SJCRH30 (cell line): ENCODE results near the gene CACNA1A. TPM values are rescaled to one million over a fixed set of nuclear protein-coding genes. Genes with fewer than 3 reads are reported as not detected.
A peak's percentile ranks its signal among the peaks of the same experiment; 100 is the strongest.

ENCODE experiments used
- DNase-seq, 2 experiments: peaks; one replicate each; pipeline ENCODE4 v3.0.0-alpha.2; 2015 to 2020
- H3K27ac ChIP-seq: fragments of 250-450 bp; sonication (Bioruptor Pico); 2 replicates; pipeline ENCODE4 v1.5.1; 2020; ENCODE audit warnings: mild to moderate bottlenecking, moderate library complexity
- H3K27me3 ChIP-seq: fragments of 250-450 bp; sonication (Bioruptor Pico); 2 replicates; pipeline ENCODE4 v1.5.1; 2020; ENCODE audit warnings: mild to moderate bottlenecking, moderate library complexity
- H3K36me3 ChIP-seq: fragments of 250-450 bp; sonication (Bioruptor Pico); 2 replicates; pipeline ENCODE4 v1.5.1; 2020; ENCODE audit warnings: mild to moderate bottlenecking, moderate library complexity
- H3K4me1 ChIP-seq: fragments of 250-450 bp; sonication (Bioruptor Pico); 2 replicates; pipeline ENCODE4 v1.5.1; 2020; ENCODE audit warnings: mild to moderate bottlenecking, moderate library complexity
- H3K4me3 ChIP-seq: fragments of 250-450 bp; sonication (Bioruptor Pico); 2 replicates; pipeline ENCODE4 v1.5.1; 2020; ENCODE audit warnings: mild to moderate bottlenecking, moderate library complexity
- H3K9me3 ChIP-seq: fragments of 250-450 bp; sonication (Bioruptor Pico); replicated peaks from 2 replicates; pipeline ENCODE4 v1.5.1; 2020; ENCODE audit warnings: mild to moderate bottlenecking, moderate library complexity
- total RNA-seq: library from RNA; depleted of rRNA; stranded (reverse); fragments of >200 nt; shearing (Covaris generic); gene quantifications from 2 replicates; pipeline ENCODE4 v1.2.3, GENCODE V29; 2014

CACNA1A gene
- total RNA-seq, 1 experiment from 2014 or later: 0.12 TPM

DNA sequence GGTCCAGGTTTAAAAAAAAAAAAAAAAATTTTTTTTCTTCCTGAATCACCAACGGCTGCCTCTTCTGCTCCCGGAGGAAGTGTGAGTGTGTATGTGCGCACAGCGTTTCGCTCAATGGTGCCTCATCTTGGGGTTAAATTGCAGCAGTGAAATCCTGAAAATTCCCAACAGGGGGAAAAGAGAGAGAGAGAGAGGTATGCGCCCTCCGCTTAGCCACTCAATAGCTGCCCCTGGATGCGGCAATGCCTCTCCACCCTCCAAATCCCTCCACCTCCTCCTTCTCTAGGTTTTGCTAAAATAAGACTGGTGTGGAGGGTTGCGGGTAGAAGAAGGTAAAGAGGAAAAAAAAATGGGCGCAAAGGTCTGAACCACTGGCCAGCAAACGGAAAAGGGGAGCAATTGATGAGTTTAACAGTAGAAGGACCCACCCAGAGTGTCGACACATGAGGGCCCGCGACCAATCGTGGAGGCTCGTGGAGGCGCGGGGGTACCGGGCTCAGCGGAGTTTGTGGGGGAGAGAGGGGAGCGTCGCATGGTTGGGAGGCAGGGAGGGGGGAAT lies 853 bp upstream of the CACNA1A start:
- Histone ChIP-seq H3K4me3 (no peak overlapping the region), H3K27me3 (peaks cover 20% of the 10 kb centered on the region)

DNA sequence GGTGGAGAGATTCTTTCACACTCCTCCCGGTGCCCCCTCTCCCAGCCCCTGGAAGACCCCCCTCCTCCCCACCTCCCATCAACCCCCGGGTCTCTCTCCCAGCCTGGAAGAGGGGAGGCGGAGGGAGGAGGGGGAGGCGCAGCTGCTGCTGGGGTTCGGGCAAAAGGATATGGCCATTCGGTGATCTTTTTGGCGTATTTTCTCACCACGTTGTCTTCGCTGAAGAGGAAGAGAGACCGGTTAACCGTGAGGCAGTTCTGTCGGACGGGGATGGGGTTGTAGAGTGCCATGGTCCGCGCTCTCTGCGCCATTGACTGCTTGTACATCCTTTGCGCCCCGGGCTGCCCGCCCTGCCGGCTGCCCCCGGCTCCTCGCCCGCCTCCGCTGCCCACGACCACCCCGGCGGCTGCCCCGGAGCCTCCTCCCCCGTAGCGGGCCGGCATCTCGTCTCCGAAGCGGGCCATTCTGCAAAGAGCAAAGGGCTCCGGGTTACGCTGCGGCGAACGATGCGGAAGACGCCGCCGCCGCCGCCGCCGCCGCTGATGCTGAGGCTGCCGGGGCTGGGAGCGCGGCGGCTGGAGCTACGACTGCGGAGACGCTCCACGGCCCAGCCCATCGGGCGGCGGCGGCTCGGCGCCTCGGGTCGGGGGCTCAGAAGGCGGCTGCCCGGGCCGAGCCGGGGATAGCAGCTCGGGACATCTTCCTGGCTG lies 363 bp downstream of the CACNA1A start:
- no peaks in the 10 kb centered on the region for H3K9me3 ChIP-seq
- H3K36me3 ChIP-seq: no peaks in the 10 kb centered on the region
- H3K27ac ChIP-seq: no peak overlapping the region
- H3K4me1 ChIP-seq: no peaks in the 10 kb centered on the region
- H3K27me3 ChIP-seq: peaks cover 28% of the 10 kb centered on the region
- no peak for DNase-seq
- H3K4me3 ChIP-seq: no peak overlapping the region

More for the DNA sequence above, 853 bp upstream of the CACNA1A start:
- DNase-seq: no peak
- Histone ChIP-seq H3K36me3 (no peaks in the 10 kb centered on the region), H3K27ac (no peak overlapping the region), H3K4me1 (no peaks in the 10 kb centered on the region), H3K9me3 (no peaks in the 10 kb centered on the region)

- H3K4me3 ChIP-seq: no peak overlapping the region
- H3K4me1 ChIP-seq: no peaks in the 10 kb centered on the region
- H3K27me3 ChIP-seq: peaks cover 34% of the 10 kb centered on the region
Measured at GRCh38 chr19:13505164-13505695, 1.0 kb downstream of the CACNA1A start.

DNA sequence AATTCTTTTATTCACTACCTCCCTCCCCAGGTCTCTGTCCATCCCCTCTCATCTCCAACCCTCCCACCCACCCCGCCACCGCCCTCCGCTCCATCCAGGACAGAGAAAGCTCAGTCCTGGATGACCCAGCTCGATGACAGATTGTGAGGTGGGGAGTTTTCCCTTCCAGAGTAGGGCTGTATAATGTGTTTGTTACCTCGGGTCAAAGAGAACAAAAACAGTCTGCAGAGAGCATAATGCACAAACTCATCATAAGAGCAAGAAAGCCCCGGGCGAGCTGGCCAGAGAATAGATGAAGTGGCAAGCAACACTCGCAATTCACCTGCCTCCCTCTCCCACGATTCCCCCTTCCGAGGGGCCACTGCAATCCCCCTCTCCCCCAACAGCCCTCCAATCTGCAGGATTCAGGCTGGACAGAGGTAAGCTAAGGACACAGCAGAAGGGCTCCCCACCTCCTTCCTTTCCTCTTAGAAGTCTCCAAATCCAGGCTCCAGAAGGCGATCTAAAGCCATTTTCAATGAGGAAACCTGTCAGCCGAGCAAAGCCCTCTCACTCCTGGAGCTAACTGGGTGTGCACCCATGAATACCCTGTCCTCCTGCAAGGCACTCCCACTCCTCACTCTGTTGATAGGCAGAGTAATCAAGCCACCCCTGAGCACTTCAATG lies 2.6 kb downstream of the CACNA1A start:
- no peaks in the 10 kb centered on the region for H3K4me1 ChIP-seq
- H3K4me3 ChIP-seq: no peak overlapping the region
- H3K27me3 ChIP-seq: peaks cover 33% of the 10 kb centered on the region
- H3K27ac ChIP-seq: no peak overlapping the region
- H3K36me3 ChIP-seq: no peaks in the 10 kb centered on the region
- no peak for DNase-seq
- no peaks in the 10 kb centered on the region for H3K9me3 ChIP-seq

More at GRCh38 chr19:13505164-13505695, 1.0 kb downstream of the CACNA1A start:
- H3K27ac ChIP-seq: no peak overlapping the region
- H3K9me3 ChIP-seq: no peaks in the 10 kb centered on the region
- H3K36me3 ChIP-seq: no peaks in the 10 kb centered on the region
- no peak for DNase-seq

- H3K36me3 ChIP-seq: no peaks in the 10 kb centered on the region
- H3K27me3 ChIP-seq: peaks cover 33% of the 10 kb centered on the region
- H3K4me1 ChIP-seq: no peaks in the 10 kb centered on the region
- no peak overlapping the region for H3K4me3 ChIP-seq
- H3K27ac ChIP-seq: no peak overlapping the region
- H3K9me3 ChIP-seq: no peaks in the 10 kb centered on the region
- no peak for DNase-seq
Measured at GRCh38 chr19:13502231-13502630, 4.0 kb downstream of the CACNA1A start.

GRCh38 chr19:13499692-13500091 lies 6.6 kb downstream of the CACNA1A start:
- Histone ChIP-seq H3K27ac (no peak overlapping the region), H3K9me3 (no peaks in the 10 kb centered on the region), H3K27me3 (peaks cover 33% of the 10 kb centered on the region), H3K36me3 (no peaks in the 10 kb centered on the region), H3K4me3 (no peak overlapping the region), H3K4me1 (no peaks in the 10 kb centered on the region)
- DNase-seq: no peak

GRCh38 chr19:13493516-13494310 lies 12.6 kb downstream of the CACNA1A start:
- Histone ChIP-seq H3K27ac (no peak overlapping the region), H3K36me3 (no peaks in the 10 kb centered on the region), H3K27me3 (no peaks in the 10 kb centered on the region), H3K4me1 (no peaks in the 10 kb centered on the region), H3K4me3 (no peak overlapping the region), H3K9me3 (no peaks in the 10 kb centered on the region)
- no peak for DNase-seq

- Histone ChIP-seq H3K4me3 (no peak overlapping the region), H3K27ac (no peak overlapping the region), H3K4me1 (no peaks in the 10 kb centered on the region), H3K36me3 (no peaks in the 10 kb centered on the region), H3K9me3 (no peaks in the 10 kb centered on the region), H3K27me3 (no peaks in the 10 kb centered on the region)
- no peak for DNase-seq
Measured at GRCh38 chr19:13492128-13492527, 14.2 kb downstream of the CACNA1A start.

GRCh38 chr19:13487985-13488384 lies 18.3 kb downstream of the CACNA1A start:
- H3K27me3 ChIP-seq: 0 out of 2 replicates have a peak, but pooled peaks cover 5% of the 10 kb centered on the region
- no peaks in the 10 kb centered on the region; the same call in none of the 2 replicates for H3K9me3 ChIP-seq
- H3K4me3 ChIP-seq: no peak overlapping the region
- H3K36me3 ChIP-seq: no peaks in the 10 kb centered on the region
- H3K27ac ChIP-seq: no peak overlapping the region
- H3K4me1 ChIP-seq: no peaks in the 10 kb centered on the region
- no peak for DNase-seq

DNA sequence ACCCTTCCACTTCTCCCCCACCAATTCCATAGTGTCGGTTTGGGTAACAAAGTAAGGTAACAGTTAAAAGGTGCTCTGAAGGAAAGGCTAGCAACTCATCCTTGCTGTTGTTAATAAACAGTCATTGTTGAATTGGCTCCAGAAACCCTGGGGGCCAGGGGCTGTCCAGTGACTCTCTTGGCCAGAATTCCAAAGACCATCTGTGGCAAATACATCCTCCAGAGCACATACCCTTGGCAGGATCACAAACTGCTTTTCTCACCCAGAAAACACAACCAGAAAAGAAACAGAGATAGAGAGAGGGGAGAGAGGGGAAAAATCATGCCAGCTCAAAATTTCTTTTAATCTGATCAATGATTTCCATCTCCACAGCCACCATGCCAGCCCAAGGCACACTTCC lies 22.1 kb downstream of the CACNA1A start:
- no peak overlapping the region for H3K4me3 ChIP-seq
- no peak for DNase-seq
- no peaks in the 10 kb centered on the region for H3K36me3 ChIP-seq
- no peaks in the 10 kb centered on the region for H3K4me1 ChIP-seq
- H3K9me3 ChIP-seq: no peaks in the 10 kb centered on the region; the same call in none of the 2 replicates
- 0 out of 2 replicates have a peak, but pooled peaks cover 5% of the 10 kb centered on the region for H3K27me3 ChIP-seq
- no peak overlapping the region for H3K27ac ChIP-seq

DNA sequence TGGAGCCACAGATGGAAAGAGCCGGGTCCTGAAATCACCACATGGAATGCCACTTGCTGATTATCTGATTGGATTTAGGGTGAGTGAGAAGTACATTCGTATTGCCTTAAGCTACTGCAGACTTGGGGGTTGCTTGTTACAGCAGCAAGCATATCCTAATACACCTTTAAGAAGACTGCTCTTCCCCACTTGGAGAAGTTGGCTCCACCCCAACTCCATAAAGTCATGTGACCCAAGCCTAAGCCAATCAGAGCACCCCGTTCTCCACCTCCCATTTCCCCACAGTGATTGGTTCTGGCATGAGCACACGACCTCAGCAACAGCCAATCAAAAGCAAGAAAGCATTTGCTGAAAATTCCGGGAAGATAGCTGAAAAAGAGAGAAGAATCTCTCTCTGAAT lies 23.1 kb downstream of the CACNA1A start:
- H3K4me3 ChIP-seq: no peak overlapping the region
- no peaks in the 10 kb centered on the region for H3K36me3 ChIP-seq
- no peaks in the 10 kb centered on the region; the same call in none of the 2 replicates for H3K9me3 ChIP-seq
- 0 out of 2 replicates have a peak, but pooled peaks cover 5% of the 10 kb centered on the region for H3K27me3 ChIP-seq
- H3K4me1 ChIP-seq: no peaks in the 10 kb centered on the region
- peak; percentile 15 to 29 for DNase-seq
- H3K27ac ChIP-seq: no peak overlapping the region

- Histone ChIP-seq H3K4me3 (no peak overlapping the region), H3K27ac (no peak overlapping the region), H3K4me1 (no peaks in the 10 kb centered on the region), H3K9me3 (peaks cover 5% of the 10 kb centered on the region), H3K36me3 (no peaks in the 10 kb centered on the region), H3K27me3 (no peaks in the 10 kb centered on the region)
- no peak for DNase-seq
Measured at GRCh38 chr19:13478576-13478975, 27.7 kb downstream of the CACNA1A start.

DNA sequence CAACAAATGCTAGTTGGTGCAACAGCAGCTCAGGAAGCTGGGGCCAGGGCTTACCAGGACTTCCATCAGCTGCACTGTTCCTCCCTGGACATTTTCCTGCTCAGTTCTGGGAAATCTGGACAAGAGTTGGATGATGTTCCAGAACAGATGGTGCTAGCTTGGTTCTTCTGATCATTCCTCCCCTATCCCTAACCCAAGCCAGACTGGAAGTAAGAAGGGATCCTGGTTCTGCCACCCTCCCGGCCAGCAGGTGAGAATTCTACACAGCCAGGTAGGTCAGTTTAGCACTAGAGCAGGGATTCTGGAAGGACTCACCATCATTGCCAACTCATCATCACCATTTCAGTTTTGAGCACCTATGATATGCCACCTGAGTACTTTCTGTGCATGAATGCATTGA lies 30.2 kb downstream of the CACNA1A start:
- H3K36me3 ChIP-seq: no peaks in the 10 kb centered on the region
- no peaks in the 10 kb centered on the region for H3K27me3 ChIP-seq
- no peak for DNase-seq
- H3K4me3 ChIP-seq: no peak overlapping the region
- H3K4me1 ChIP-seq: no peaks in the 10 kb centered on the region
- no peak overlapping the region for H3K27ac ChIP-seq
- peaks cover 5% of the 10 kb centered on the region; the same call in 1 of the 2 replicates for H3K9me3 ChIP-seq

DNA sequence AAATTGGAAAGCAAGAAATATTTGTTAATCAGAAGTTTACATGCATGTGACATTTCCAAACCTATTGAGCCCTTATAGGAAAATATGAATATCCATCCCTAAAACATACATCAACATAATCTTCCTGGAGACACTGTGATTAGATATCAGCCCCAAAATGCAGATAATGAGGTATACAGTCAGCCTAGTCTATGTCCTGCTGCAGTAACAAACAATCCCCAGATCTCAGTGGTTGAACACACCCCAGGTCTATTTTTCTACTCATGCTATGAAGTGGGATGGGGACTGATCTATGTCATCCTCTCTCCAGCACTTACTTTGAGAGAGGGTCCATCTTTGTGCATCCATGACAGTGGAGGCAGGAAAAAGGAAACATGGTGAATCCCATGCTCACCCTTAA lies 31.2 kb downstream of the CACNA1A start:
- H3K27ac ChIP-seq: no peak overlapping the region
- DNase-seq: no peak
- no peaks in the 10 kb centered on the region for H3K36me3 ChIP-seq
- peaks cover 5% of the 10 kb centered on the region; the same call in 1 of the 2 replicates for H3K9me3 ChIP-seq
- H3K4me1 ChIP-seq: no peaks in the 10 kb centered on the region
- no peaks in the 10 kb centered on the region for H3K27me3 ChIP-seq
- H3K4me3 ChIP-seq: no peak overlapping the region
